Measurements from ENCODE around the gene DYSF. TPM values are rescaled to one million over a fixed set of nuclear protein-coding genes. Genes with fewer than 3 reads are reported as not detected.
A peak's percentile ranks its signal among the peaks of the same experiment; 100 is the strongest.

The DYSF gene
- total RNA-seq, 1 experiment from 2014 or later: 3.8 TPM

DNA sequence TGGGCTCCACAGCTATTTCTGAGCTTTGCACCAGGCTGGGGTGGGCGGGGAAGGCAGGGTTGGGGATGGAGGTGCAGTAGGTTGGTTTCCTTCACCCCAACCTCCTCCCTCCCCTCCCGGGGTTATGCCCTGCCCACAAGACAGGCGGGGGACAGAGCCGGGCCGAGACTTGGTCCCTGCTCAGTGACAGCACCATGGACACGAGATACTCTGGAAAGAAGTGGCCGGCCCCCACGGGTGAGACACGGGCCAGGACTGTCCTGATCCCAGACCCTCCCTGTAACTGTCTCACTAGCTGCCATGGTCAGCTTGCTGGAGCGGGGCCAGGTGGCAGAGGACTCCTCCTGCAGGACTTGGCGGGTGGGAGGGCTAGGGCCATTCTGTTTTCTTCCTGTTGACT, 59.7 kb downstream of the DYSF start:
- DNase-seq (ENCODE audit: low spot score): no peak
- in situ Hi-C loops (cut with HindIII; ENCODE audit: low sequenced_read_pairs): no loop called here

DNA sequence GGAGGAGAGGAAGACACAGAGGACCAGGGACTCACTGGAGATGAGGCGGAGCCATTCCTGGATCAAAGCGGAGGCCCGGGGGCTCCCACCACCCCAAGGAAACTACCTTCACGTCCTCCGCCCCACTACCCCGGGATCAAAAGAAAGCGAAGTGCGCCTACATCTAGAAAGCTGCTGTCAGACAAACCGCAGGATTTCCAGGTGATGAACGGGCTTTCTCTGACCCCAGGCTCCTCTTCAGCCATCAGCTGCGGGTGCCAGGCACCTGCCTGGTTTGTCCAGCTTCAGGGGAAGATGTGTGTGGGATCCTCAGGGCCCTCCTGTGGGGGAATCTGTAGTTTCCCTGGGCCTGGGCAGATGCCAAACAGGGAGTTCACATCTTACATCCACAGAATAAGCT, 60.4 kb downstream of the DYSF start:
- in situ Hi-C loops (cut with HindIII; ENCODE audit: low sequenced_read_pairs): no loop called here
- DNase-seq (ENCODE audit: low spot score): no peak

DNA sequence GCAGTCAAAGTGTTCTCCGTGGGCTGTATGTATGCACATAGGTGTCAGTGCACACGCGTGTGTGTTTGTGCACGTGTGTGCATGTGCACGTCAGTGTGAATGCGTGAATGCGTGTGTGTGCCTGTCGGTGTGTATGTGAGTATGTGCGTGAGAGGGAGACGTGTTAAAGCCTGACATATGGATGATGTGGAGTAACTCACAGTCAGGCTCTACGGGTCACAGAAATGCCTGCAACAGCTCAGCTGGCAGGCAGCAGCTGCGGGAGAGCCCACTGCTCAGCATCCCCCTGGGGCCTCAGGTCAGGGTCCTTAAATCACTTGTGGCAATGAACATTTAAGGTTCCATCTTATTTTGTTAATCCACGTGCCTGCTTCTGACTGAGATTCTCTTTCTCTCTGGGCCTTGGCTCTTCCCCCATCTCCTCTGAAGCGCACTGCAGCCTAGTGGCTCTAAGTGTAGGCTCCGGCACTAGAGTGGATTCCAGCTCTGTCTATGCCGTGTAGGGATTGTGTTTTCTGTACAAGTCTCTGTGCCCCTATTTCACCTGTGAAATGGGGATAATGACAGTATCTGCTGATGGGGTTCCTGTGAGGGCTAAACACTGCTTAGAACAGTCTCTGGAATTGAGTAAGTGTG, 63.0 kb downstream of the DYSF start:
- no peak for DNase-seq (ENCODE audit: low spot score)
- in situ Hi-C loops (cut with HindIII; ENCODE audit: low sequenced_read_pairs): no loop called here

DNA sequence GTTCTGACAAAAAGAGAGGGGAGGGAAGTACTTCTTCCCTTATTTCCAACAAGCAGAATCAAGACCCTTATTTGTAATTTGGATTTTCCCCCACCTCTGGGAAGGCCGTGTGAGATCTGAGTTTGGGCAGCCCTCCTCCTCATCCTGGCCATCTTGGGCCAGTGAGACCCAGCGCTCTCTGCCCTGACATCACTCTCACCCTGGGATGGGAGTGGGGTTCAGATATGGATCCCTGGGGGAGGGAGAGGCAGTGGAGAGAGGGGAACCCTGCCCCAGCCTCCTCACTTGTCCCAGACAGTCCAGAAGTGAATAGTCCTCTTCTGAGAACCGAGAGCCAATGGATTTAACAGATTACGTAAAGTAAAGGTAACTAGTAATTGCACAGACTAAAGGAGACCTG, 64.5 kb downstream of the DYSF start:
- in situ Hi-C loops (cut with HindIII; ENCODE audit: low sequenced_read_pairs): no loop called here
- no peak for DNase-seq (ENCODE audit: low spot score)

DNA sequence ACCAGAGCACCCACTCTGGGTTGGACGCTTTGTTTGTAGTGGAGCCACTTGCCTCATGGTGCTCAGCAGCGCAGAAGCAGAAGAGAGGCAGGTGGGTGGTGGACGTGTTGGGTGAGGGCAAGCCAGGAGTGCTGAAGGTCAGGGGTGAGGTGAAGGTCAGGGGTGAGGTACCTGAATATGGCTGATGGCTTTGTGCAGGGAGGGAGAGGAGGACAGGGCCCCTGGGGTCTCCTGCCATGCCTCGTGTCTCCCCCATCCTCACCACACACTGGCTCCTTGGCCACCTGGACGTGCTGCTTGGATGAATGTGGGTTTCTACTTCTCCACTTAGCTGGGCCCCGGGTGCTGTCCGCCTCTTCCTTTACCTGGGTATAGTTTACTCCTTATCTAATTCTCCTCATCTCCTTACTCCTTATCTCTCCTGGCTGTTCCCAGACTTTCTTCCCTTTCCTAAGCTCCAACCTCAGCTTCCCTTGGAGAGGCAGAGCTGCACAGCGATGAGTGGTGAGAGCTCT, 68.1 kb downstream of the DYSF start:
- in situ Hi-C loops (cut with HindIII; ENCODE audit: low sequenced_read_pairs): no loop called here
- DNase-seq (ENCODE audit: low spot score): no peak

DNA sequence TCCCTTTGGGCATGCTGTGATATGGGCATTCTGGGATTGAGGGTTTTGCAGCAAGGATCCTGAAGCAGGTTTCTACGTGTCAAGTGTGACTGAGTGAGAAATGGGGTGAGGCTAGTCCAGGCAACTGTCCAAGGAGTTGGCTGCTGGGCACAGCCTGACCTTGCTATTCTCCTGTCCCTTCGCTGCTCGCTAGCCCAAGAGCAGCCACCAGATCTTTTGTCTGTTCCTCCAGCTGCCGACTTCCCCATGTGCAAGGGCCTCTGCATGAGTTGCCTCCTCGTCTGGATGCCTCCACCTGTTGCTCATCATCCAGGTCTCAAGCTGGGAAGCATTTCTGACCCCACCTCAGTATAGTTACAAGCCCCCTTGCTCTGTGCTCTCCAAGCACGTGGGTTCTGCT, 71.1 kb downstream of the DYSF start:
- in situ Hi-C loops (cut with HindIII; ENCODE audit: low sequenced_read_pairs): no loop called here
- DNase-seq (ENCODE audit: low spot score): no peak

DNA sequence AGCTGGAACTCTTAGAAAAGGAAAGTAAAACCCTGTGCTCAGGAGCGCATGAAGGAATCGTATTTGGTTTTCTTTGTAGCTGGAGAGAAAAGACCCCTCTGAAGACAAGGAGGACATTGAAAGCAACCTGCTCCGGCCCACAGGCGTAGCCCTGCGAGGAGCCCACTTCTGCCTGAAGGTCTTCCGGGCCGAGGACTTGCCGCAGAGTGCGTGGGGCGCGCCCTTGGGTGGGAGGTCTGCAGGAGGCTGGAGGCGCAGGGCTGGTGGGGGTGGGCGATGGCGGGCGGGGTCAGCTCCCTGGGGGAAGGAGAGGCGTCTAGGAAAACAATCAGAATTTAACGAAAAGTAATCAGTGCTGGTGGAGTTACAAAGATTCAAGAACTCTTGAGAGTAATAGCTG, 72.8 kb downstream of the DYSF start:
- DNase-seq (ENCODE audit: low spot score): no peak

DNA sequence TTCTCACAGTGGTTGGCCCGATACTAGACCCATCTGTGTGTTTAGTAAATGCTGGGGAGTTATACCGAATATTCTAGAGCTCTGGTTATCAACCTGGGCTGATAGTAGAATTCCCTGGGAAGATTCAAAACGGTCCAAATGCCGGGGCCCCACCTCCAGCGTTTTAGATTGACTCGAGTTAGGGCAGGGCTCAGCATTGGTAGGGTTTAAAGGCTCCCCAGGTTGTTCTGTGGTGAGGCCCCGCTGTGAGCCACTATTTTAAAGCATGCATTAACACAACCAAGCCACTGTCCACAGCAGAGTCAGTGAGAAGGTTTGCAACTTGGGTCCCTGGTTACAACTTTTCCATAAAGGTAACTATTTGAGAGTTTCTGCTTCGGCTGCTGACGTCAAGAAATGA, 73.6 kb downstream of the DYSF start:
- no peak for DNase-seq (ENCODE audit: low spot score)
- in situ Hi-C loops (cut with HindIII; ENCODE audit: low sequenced_read_pairs): no loop called here

More for the DNA sequence above, 72.8 kb downstream of the DYSF start:
- in situ Hi-C loops (cut with HindIII; ENCODE audit: low sequenced_read_pairs): no loop called here

DNA sequence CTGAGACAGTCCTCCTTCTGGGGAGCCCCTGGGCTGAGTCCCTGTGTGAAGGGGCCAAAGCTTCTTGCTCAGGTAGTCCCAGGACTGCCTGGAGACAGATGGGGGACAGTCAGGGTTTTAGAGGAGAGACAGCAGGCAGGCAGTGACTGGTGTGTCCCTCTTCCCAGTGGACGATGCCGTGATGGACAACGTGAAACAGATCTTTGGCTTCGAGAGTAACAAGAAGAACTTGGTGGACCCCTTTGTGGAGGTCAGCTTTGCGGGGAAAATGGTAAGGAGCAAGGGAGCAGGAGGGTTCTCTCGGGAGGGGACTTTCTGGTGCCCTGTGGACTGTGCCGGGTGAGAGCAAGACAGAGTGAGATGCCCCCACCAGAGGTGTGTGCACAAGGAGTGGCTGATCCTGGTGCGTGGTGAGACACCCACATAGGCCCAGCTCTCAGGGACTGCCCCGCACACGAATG, 74.8 kb downstream of the DYSF start:
- no peak for DNase-seq (ENCODE audit: low spot score)
- in situ Hi-C loops (cut with HindIII; ENCODE audit: low sequenced_read_pairs): no loop called here

DNA sequence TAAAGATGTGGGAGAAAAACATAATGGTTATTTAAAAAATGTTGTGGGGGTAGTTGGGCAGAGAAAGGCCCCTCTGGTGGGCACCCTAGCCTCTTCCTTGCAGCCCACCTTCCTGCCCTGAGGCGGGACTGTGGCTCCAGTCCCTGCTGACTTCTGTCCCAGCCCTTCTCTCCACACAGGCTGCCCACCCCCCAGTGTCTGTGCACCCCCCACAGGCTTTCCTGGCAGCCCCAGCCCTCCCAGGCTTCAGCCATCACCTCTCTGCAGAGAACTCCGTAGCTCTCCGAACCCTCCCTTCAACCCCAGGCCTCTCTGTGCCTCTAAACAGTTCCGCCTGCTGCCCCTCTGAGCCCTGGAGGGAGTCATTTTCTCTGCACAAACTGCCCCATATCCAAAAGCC, 75.4 kb downstream of the DYSF start:
- in situ Hi-C loops (cut with HindIII; ENCODE audit: low sequenced_read_pairs): no loop called here
- no peak for DNase-seq (ENCODE audit: low spot score)

DNA sequence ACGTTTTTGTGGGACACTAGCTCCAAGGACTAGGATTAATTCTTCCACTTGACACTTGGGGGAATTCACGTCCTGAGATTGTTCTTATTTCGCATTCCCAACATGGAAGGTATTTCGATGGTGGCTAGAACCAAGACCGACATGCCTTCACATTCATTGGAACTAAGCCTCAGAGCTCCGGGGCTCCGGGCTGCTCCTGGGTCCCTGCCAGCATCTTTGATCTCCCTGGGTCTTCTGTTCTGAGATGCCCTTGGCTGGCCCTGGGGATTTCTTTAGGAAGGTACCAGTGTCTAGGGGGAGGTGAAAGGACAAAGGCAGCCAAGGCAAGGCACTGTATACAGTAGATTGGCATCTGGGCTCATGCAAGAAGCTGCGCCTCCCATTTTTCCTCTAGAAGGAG, 76.8 kb downstream of the DYSF start:
- no peak for DNase-seq (ENCODE audit: low spot score)
- in situ Hi-C loops (cut with HindIII; ENCODE audit: low sequenced_read_pairs): no loop called here

DNA sequence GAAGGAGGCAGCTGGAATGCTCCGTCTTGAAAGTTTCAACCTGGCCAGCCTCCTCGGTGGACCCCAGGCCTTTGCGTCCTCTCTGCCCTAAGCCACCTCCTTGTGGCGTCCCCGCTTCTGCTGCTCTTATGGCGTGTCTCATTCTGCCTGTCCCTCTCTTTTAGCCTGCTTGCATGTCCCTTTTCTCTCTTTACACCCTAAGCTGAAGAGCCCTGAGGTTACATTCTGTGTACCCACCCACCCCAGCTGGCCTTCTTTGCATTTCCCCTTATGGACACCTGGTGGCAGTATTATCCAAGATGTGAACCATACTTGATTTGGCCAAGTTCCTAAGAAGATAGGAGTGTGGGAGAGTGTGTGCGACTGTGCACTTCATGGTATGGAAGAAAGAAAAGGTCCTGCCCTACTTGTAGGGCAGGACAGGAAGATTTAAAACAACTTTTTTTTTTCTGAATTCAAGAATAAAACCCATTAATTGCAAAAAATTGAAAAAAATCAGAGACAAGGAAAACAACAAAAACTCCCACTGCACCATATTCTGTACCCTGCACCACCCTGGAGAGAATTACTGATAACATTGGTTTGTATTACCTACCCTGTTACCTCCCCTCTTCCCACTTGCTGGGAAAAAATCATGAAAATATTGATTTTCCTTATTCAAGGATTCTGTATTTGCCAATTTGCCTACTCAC, 77.4 kb downstream of the DYSF start:
- in situ Hi-C loops (cut with HindIII; ENCODE audit: low sequenced_read_pairs): no loop called here
- peak; percentile 49 for DNase-seq (ENCODE audit: low spot score)

DNA sequence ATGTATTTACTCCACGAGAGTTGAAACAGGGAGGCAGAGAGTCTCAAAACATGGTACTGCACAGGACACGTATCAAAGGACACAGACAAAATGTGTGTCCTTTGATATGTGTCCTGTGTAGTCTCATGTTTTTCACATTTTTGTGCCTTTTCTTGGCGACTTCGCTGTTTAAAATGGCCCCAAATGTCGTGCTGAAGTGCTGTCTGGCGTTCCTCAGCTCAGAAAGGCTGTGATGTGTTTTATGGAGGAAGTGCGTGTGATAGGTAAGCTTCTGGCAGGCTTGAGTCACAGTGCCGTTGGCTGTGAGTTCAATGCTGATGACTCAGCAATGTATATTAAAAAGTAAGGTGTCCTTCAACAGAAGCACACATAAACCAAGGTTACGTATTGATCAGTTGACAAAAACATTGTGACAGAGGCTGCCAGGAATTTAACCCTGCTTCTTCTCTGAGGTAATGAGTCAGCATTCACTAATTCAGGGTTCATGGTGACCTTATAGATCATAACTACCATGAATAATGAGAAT, 78.2 kb downstream of the DYSF start:
- DNase-seq (ENCODE audit: low spot score): no peak
- in situ Hi-C loops (cut with HindIII; ENCODE audit: low sequenced_read_pairs): no loop called here

DNA sequence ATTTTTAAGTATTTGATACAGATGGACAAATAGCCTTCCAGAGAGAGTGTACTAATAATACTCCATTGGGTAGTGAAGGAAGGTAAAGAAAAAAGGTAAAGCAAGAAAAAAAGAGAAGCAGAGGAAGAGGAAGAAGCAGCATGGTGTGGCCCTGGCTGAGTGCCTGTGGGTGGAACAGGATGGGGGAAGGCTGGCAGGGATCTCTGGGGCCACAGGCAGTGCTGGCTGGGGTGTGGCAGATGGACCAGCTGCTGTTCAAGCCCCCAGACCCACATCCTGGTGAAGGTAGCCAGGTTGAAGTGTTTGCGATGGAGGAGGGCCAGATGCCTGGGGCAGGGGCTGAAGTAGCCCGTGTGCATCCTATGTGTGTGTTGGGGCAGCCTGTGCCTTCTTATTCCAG, 79.0 kb downstream of the DYSF start:
- in situ Hi-C loops (cut with HindIII; ENCODE audit: low sequenced_read_pairs): no loop called here
- no peak for DNase-seq (ENCODE audit: low spot score)

DNA sequence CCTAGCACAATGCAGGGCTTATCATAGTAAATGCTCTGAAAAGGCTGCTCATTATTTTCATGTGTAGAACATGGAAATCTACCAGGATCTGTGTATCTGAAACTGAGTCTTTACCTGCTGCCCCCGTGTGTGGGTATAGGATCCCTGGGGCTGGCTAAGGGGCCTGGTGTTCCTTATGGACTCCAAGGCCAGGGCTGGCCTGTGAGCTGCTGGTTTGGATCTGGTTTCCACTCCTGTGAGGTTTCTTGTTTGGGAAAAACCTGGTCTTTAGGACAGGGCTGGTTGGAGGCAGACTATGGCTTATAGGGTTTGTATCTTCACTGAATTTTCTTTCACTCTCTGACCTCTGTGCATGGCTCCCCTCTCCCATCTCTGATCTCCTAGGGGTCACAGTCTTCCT, 80.8 kb downstream of the DYSF start:
- in situ Hi-C loops (cut with HindIII; ENCODE audit: low sequenced_read_pairs): no loop called here
- DNase-seq (ENCODE audit: low spot score): no peak

DNA sequence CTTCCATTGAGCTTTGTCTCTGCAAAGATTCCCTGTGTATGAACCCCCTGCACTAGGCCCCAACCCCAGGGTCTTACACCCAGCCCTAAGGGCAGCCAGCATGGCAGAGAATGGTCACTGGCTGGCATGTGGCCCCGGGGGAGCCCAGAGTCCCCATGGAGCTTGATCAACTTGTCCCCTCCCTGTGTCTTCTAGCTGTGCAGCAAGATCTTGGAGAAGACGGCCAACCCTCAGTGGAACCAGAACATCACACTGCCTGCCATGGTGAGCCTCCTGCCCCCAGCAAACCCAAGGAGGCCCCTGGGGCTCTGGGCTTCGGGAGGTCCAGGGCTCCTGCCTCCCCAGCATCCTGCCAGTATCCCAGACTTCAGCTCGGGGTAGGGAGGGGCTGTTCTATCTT, 81.5 kb downstream of the DYSF start:
- in situ Hi-C loops (cut with HindIII; ENCODE audit: low sequenced_read_pairs): no loop called here
- no peak for DNase-seq (ENCODE audit: low spot score)

DNA sequence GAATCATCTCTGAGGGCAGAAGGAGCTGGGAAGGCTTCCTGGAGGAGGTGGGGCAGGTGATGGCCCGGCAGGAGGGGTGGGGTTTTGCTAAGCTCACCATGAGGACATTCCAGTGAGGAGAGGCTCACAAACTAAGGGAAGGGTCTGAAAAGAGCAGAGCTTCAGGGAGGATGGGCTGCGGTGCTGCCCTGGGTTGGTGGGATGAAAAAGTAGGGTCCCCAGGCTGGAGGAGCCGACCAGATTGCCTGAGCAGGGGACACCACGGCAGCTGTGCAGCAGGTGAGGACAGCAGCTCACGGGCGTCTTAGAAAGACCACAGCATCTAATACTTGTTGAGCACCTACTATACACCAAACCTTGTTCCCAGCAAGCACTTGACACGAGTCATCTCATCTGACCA, 82.2 kb downstream of the DYSF start:
- in situ Hi-C loops (cut with HindIII; ENCODE audit: low sequenced_read_pairs): no loop called here
- no peak for DNase-seq (ENCODE audit: low spot score)

DNA sequence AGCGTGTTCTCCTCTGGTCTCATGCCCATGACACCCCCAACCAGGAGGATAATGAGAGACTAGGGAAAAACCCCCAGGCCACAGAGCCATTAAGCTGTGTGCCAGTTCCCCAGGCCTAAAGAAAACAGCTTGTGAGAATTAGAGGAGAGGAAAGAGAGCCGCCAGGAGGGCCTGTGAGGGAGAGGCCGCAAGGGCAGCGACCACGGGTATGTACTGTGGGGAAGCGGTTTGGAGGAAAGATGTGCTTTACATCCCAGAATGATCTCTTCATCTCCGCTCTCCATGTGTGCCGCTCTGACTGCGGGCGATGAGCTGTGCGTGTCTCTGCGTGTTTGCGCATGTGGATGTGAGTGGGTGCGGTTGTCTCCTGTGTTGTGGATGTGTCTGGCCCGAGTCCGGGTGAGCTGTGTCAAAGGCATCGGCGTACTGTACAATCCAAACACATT, 82.9 kb downstream of the DYSF start:
- in situ Hi-C loops (cut with HindIII; ENCODE audit: low sequenced_read_pairs): no loop called here
- no peak for DNase-seq (ENCODE audit: low spot score)

DNA sequence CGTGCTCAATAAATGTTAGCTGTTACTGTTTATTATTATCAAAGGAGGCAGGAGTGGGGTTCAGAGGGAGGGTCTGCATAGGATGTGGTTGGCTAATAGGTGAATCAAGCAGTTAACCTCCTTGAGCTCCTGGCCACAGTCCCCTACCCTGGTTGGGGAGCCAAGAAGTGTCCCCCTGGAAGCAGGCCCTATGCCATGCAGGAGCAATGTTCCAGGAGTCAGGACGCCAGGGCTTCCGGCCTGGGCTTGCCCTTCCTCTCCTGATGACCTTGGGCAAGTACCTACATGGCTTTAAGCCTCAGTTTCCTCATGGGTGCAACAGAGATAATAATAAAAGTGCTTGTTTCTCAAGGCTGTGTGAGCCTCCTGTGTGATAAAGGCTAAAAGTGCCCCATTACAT, 84.9 kb downstream of the DYSF start:
- no peak for DNase-seq (ENCODE audit: low spot score)
- in situ Hi-C loops (cut with HindIII; ENCODE audit: low sequenced_read_pairs): no loop called here

DNA sequence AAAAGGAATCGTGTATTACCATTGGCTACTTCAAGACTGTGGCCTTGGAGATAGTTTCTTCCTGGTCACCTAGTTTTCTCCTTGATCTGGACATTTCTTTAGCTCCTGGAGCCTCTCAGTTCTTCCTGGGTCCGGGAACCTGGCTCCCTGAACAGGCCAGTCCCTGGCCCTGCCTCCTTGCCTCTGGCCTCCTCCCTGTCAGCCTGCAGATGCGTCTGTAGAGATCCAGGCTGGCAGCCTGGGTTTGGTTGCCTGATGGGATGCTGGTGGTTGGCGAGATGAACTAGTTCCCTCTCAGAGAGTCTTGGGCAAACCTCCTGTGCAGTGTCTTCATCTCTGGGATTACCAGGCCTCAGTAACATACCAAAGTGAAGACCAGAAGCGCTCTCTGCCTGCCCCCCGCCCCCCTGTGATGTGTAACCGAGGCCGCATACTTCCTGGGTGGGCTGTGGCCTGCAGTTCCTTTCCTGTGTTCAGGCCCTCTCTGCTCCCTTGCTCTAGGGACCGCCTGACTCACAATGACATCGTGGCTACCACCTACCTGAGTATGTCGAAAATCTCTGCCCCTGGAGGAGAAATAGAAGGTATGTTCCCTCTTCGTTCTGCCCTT, 85.4 kb downstream of the DYSF start:
- no peak for DNase-seq (ENCODE audit: low spot score)
- in situ Hi-C loops (cut with HindIII; ENCODE audit: low sequenced_read_pairs): no loop called here

All from G401 (cell line).